H9 (cell line): Measurements from ENCODE around the gene ZNF678. TPM values are rescaled to one million over a fixed set of nuclear protein-coding genes. Genes with fewer than 3 reads are reported as not detected.

Source experiments
- DNase-seq: peaks from one replicate; pipeline ENCODE4 v3.0.0-alpha.2; 2017
- H2AFZ ChIP-seq: one replicate; pipeline ENCODE4 v1.6.1; 2013; ENCODE audit warnings: mild to moderate bottlenecking, low read length, control low read depth, moderate library complexity
- H2AK5ac ChIP-seq: 2 replicates; pipeline ENCODE4 v1.6.1; 2013; ENCODE audit warnings: low read length, control low read depth, mixed read lengths; ENCODE audit not compliant: insufficient read length
- H2BK120ac ChIP-seq: one replicate; pipeline ENCODE4 v1.6.1; 2013; ENCODE audit warnings: low read depth, mild to moderate bottlenecking, low read length, control low read depth, inconsistent platforms; ENCODE audit not compliant: poor library complexity, severe bottlenecking
- H2BK12ac ChIP-seq: 2 replicates; pipeline ENCODE4 v1.6.1; 2013; ENCODE audit warnings: low read length, control low read depth, mixed read lengths, low read depth; ENCODE audit not compliant: insufficient read length
- H2BK15ac ChIP-seq: 2 replicates; pipeline ENCODE4 v1.6.1; 2013; ENCODE audit warnings: low read depth, low read length, control low read depth
- H2BK20ac ChIP-seq: one replicate; pipeline ENCODE4 v1.6.1; 2013; ENCODE audit warnings: low read depth, mild to moderate bottlenecking, low read length, control low read depth, inconsistent platforms; ENCODE audit not compliant: poor library complexity, severe bottlenecking
- H2BK5ac ChIP-seq: 2 replicates; pipeline ENCODE4 v1.6.1; 2013; ENCODE audit warnings: low read length, control low read depth, mixed read lengths; ENCODE audit not compliant: insufficient read length
- H3K14ac ChIP-seq: 2 replicates; pipeline ENCODE4 v1.6.1; 2013; ENCODE audit warnings: low read length, control low read depth; ENCODE audit not compliant: insufficient read depth
- H3K18ac ChIP-seq: 2 replicates; pipeline ENCODE4 v1.6.1; 2013; ENCODE audit warnings: low read depth, mild to moderate bottlenecking, mixed read lengths, low read length, control low read depth; ENCODE audit not compliant: insufficient read length
- H3K23ac ChIP-seq: 2 replicates; pipeline ENCODE4 v1.6.1; 2013; ENCODE audit warnings: low read length, control low read depth, mixed read lengths, low read depth; ENCODE audit not compliant: insufficient read length
- H3K23me2 ChIP-seq: 2 replicates; pipeline ENCODE4 v1.6.1; 2013; ENCODE audit warnings: low read depth, mild to moderate bottlenecking, mixed read lengths, low read length, control low read depth; ENCODE audit not compliant: insufficient read length, poor library complexity, severe bottlenecking
- H3K27ac ChIP-seq: 2 replicates; pipeline ENCODE4 v1.5.1; 2013; ENCODE audit warnings: low read length, control low read depth, mixed read lengths, low read depth; ENCODE audit not compliant: insufficient read length
- H3K27me3 ChIP-seq: 2 replicates; pipeline ENCODE4 v1.6.1; 2013; ENCODE audit warnings: low read length, control low read depth, inconsistent platforms; ENCODE audit not compliant: insufficient read depth
- H3K4ac ChIP-seq: 2 replicates; pipeline ENCODE4 v1.6.1; 2013; ENCODE audit warnings: low read depth, mild to moderate bottlenecking, control low read depth, inconsistent platforms, low read length, moderate library complexity
- H3K4me1 ChIP-seq: 2 replicates; pipeline ENCODE4 v1.6.1; 2013; ENCODE audit warnings: low read length, control low read depth, inconsistent platforms; ENCODE audit not compliant: insufficient read depth
- H3K4me2 ChIP-seq: 2 replicates; pipeline ENCODE4 v1.6.1; 2013; ENCODE audit warnings: low read length, control low read depth, mixed read lengths; ENCODE audit not compliant: insufficient read length, insufficient read depth
- H3K56ac ChIP-seq: 2 replicates; pipeline ENCODE4 v1.6.1; 2013; ENCODE audit warnings: low read depth, mild to moderate bottlenecking, mixed read lengths, low read length, control low read depth; ENCODE audit not compliant: insufficient read length
- H3K79me1 ChIP-seq: 2 replicates; pipeline ENCODE4 v1.6.1; 2013; ENCODE audit warnings: low read depth, mild to moderate bottlenecking, moderate library complexity, low read length, control low read depth, inconsistent platforms; ENCODE audit not compliant: insufficient read depth, poor library complexity, severe bottlenecking
- H3K79me2 ChIP-seq: 2 replicates; pipeline ENCODE4 v1.6.1; 2013; ENCODE audit warnings: low read length, control low read depth, inconsistent platforms; ENCODE audit not compliant: insufficient read depth
- H3K9ac ChIP-seq: 2 replicates; pipeline ENCODE4 v1.6.1; 2013; ENCODE audit warnings: low read length, control low read depth, mixed read lengths; ENCODE audit not compliant: insufficient read length; ENCODE audit errors: extremely low read depth
- H3K9me3 ChIP-seq: one replicate; pipeline ENCODE4 v1.6.1; 2013; ENCODE audit warnings: low read depth, low read length, inconsistent platforms; ENCODE audit not compliant: control insufficient read depth
- H3T11ph ChIP-seq: one replicate; pipeline ENCODE4 v1.6.1; 2013; ENCODE audit warnings: mild to moderate bottlenecking, low read length, control low read depth, inconsistent platforms
- H4K20me1 ChIP-seq: one replicate; pipeline ENCODE4 v1.6.1; 2013; ENCODE audit not compliant: control insufficient read depth, insufficient read length, insufficient read depth
- H4K5ac ChIP-seq: 2 replicates; pipeline ENCODE4 v1.6.1; 2013; ENCODE audit warnings: low read depth, mild to moderate bottlenecking, mixed read lengths, low read length, control low read depth; ENCODE audit not compliant: insufficient read length
- H4K8ac ChIP-seq: replicated peaks from 2 replicates; pipeline ENCODE4 v1.6.1; 2013; ENCODE audit warnings: low read length, control low read depth, mixed read lengths, low read depth; ENCODE audit not compliant: insufficient read length
- H4K91ac ChIP-seq: 2 replicates; pipeline ENCODE4 v1.6.1; 2013; ENCODE audit warnings: low read depth, mild to moderate bottlenecking, moderate library complexity, mixed read lengths, low read length, control low read depth; ENCODE audit not compliant: insufficient read length
- H3K27ac Mint-ChIP-seq, 3 experiments: 2 replicates in 2 of 3; 3 replicates in 1 of 3; pipeline ENCODE4 v1.8.0; 2020 to 2021; ENCODE audit warnings: mixed read lengths in 3 of 3, mild to moderate bottlenecking in 1 of 3, moderate library complexity in 1 of 3
- H3K27me3 Mint-ChIP-seq: 2 replicates; pipeline ENCODE4 v1.8.0; 2021; ENCODE audit warnings: low read depth, mild to moderate bottlenecking, moderate library complexity, mixed read lengths
- H3K36me3 Mint-ChIP-seq, 3 experiments: 2 replicates in 2 of 3; 3 replicates in 1 of 3; pipeline ENCODE4 v1.8.0; 2020 to 2021; ENCODE audit warnings: low read depth in 3 of 3, mixed read lengths in 3 of 3; ENCODE audit not compliant: insufficient read depth in 1 of 3
- H3K4me1 Mint-ChIP-seq, 2 experiments: 2 replicates each; pipeline ENCODE4 v1.8.0; 2020; ENCODE audit warnings: mixed read lengths in 2 of 2
- H3K4me3 Mint-ChIP-seq, 2 experiments: 2 replicates in 1 of 2; 3 replicates in 1 of 2; pipeline ENCODE4 v1.8.0; 2020 to 2021; ENCODE audit warnings: mild to moderate bottlenecking in 2 of 2, mixed read lengths in 2 of 2, moderate library complexity in 1 of 2
- H3K9me3 Mint-ChIP-seq, 2 experiments: 2 replicates in 1 of 2; 3 replicates in 1 of 2; pipeline ENCODE4 v1.8.0; 2020; ENCODE audit warnings: mild to moderate bottlenecking in 2 of 2, mixed read lengths in 2 of 2, moderate library complexity in 1 of 2
- WGBS: extraction: QIAGEN DNeasy Blood & Tissue Kit; methylation state at CpG from one replicate; pipeline ENCODE4 v1.1.7; 2013; ENCODE audit warnings: missing lambda C conversion rate, low lambda C conversion rate, mixed read lengths; ENCODE audit not compliant: insufficient read length; ENCODE audit errors: extremely low coverage; 5-methylcytosine and 5-hydroxymethylcytosine counted together
- total RNA-seq: library from RNA; stranded (reverse); gene quantifications from 2 replicates; pipeline ENCODE4 v1.2.1, GENCODE V29; 2021
- TF ChIP-seq, protein P1 (sequence below): fragments of 200-600 bp; sonication (generic); conservative IDR thresholded peaks from 3 replicates; pipeline ENCODE4 v1.8.0; 2021; ENCODE audit warnings: antibody characterized with exemption, mild to moderate bottlenecking

Gene ZNF678
- total RNA-seq, 1 experiment from 2014 or later = 25.3 TPM

DNA sequence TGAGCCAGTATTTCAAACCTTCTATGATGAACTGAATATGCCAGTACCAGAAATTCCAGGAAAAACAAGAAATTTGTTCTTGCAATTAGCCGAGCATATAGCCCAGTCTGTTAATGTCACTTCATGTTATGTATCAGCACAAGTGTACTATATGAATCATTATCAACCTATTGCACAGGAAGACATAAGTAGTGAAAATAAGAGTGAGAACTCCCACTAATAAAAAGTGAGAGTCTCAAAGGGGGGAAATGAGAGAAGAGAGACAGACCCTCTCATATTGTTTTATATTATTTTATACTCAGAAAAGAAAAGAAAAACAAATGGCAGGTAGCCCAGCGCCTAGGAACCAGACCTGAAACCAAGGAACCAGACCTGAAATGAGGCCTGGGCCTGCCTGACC lies 155.6 kb downstream of the ZNF678 start:
- H3K56ac ChIP-seq = no peak overlapping the region
- no peak overlapping the region for H2BK5ac ChIP-seq
- H3K23me2 ChIP-seq = no peaks in the 10 kb centered on the region
- no peak overlapping the region for H3K4ac ChIP-seq
- no peaks in the 10 kb centered on the region for H3K27me3 ChIP-seq
- H3K4me1 ChIP-seq = no peaks in the 10 kb centered on the region
- no peak overlapping the region for H2BK120ac ChIP-seq
- H4K8ac ChIP-seq = no peak overlapping the region
- no peak overlapping the region for H2AK5ac ChIP-seq
- H3K9ac ChIP-seq = no peak overlapping the region
- no peak overlapping the region for H3K4me2 ChIP-seq
- peaks cover 27% of the 10 kb centered on the region for H3K27me3 Mint-ChIP-seq
- no peak overlapping the region for H3K27ac ChIP-seq
- H2BK15ac ChIP-seq = no peak overlapping the region
- no peak overlapping the region for H3K4me3 Mint-ChIP-seq
- H3K27ac Mint-ChIP-seq = no peak overlapping the region
- no peak overlapping the region for H3K18ac ChIP-seq
- H2BK12ac ChIP-seq = no peak overlapping the region
- H4K20me1 ChIP-seq = no peaks in the 10 kb centered on the region
- H3K9me3 Mint-ChIP-seq = peaks cover 89 to 92% of the 10 kb centered on the region in 2 experiments
- WGBS = no CpG with 5 or more reads among the region's 2 CpGs
- TF ChIP-seq, protein P1, sequence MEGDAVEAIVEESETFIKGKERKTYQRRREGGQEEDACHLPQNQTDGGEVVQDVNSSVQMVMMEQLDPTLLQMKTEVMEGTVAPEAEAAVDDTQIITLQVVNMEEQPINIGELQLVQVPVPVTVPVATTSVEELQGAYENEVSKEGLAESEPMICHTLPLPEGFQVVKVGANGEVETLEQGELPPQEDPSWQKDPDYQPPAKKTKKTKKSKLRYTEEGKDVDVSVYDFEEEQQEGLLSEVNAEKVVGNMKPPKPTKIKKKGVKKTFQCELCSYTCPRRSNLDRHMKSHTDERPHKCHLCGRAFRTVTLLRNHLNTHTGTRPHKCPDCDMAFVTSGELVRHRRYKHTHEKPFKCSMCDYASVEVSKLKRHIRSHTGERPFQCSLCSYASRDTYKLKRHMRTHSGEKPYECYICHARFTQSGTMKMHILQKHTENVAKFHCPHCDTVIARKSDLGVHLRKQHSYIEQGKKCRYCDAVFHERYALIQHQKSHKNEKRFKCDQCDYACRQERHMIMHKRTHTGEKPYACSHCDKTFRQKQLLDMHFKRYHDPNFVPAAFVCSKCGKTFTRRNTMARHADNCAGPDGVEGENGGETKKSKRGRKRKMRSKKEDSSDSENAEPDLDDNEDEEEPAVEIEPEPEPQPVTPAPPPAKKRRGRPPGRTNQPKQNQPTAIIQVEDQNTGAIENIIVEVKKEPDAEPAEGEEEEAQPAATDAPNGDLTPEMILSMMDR = no peak
- no peaks in the 10 kb centered on the region for H3K79me1 ChIP-seq
- no peak overlapping the region for H2AFZ ChIP-seq
- DNase-seq = no peak
- no peak overlapping the region for H2BK20ac ChIP-seq
- no peak overlapping the region for H4K91ac ChIP-seq
- no peak overlapping the region for H3T11ph ChIP-seq
- peaks cover 16 to 54% (median 46%) of the 10 kb centered on the region in 3 experiments for H3K36me3 Mint-ChIP-seq
- H3K79me2 ChIP-seq = no peaks in the 10 kb centered on the region
- peaks cover 3 to 9% of the 10 kb centered on the region in 2 experiments; a peak in 3 of 4 replicates for H3K4me1 Mint-ChIP-seq
- H3K9me3 ChIP-seq = peaks cover 54% of the 10 kb centered on the region
- no peak overlapping the region for H4K5ac ChIP-seq
- no peak overlapping the region for H3K23ac ChIP-seq
- H3K14ac ChIP-seq = no peak overlapping the region
